Measurements from ENCODE around the gene ANKRD39. TPM values are rescaled to one million over a fixed set of nuclear protein-coding genes. Genes with fewer than 3 reads are reported as not detected.

ANKRD39 gene
- total and polyA plus RNA-seq, 2 of the 8 experiments (the other 6 are each of a cell fraction or from before 2014, with no cell fraction given), result 18.5 to 21.3 TPM

DNA sequence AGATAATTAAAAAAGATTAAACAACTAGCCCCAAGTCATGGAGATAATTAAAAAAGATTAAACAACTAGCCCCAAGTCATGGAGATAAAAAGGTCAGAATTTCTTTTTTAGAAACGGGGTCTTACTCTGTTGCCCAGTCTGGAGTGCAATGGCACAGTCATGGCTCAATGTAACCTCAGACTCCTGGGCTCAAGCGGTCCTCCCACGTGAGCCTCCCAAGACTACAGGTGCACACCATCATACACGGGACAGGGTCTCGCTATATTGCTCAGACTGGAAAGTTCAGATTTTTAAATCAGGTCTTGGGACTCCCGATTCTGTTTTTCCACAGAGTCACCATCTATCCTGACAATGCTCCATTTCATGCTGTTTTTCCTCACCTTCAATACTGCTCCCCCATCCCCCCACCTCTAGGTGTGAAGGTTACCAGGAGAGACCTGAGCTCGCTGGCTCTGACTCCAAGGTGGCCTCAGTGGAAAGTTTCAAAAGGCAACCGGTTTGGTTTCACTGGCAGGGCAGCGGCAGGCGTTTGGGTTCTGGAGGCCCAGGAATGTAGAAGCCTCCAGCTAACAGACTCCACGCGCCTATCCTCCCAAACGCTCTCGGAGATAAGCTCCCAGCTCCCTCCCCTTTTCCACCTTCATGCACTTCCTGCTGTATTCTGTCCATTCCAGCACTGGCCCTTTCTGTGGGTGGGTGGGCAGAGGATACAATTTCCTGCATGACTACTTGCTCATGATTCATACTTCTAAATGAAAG, 15.0 kb upstream of the ANKRD39 start (continued):
- no peak for TF ChIP-seq USF2 (IDR thresholded peaks at IDR 0.05; ENCODE audit: low read length)
- TF ChIP-seq RNF2 (IDR thresholded peaks at IDR 0.05; ENCODE audit: borderline replicate concordance, low read depth, low read length, missing control alignments, poor library complexity, severe bottlenecking), result no peak
- TF ChIP-seq YY1 (IDR thresholded peaks at IDR 0.05; ENCODE audit: low read depth, low read length), result no peak
- TF ChIP-seq SIN3A (conservative IDR thresholded peaks at IDR 0.05 in 1 of 2, IDR thresholded peaks at IDR 0.05 in 1 of 2; ENCODE audit: low read depth in 1 of 2, low read length in 2 of 2), result 0 out of 4 replicates have a peak, but pooled peaks of 1 of the 2 experiments have one; percentile 21
- no peak for TF ChIP-seq SUZ12 (IDR thresholded peaks at IDR 0.05; ENCODE audit: low read length)
- no peak for TF ChIP-seq EZH2 (IDR thresholded peaks at IDR 0.05; ENCODE audit: low read depth, low read length, severe bottlenecking)
- no peak for TF ChIP-seq SP4 (IDR thresholded peaks at IDR 0.05; ENCODE audit: low read length)

Data from H1 (cell line).